DND-41 (cell line): ENCODE measurements around the gene PIGU.

ENCODE experiments used
- EZH2 ChIP-seq: IDR thresholded peaks from 3 replicates; pipeline ENCODE4 v1.6.1; 2012; ENCODE audit warnings: borderline replicate concordance, low read depth, mild to moderate bottlenecking, moderate library complexity, low read length, inconsistent platforms; ENCODE audit not compliant: severe bottlenecking
- TF ChIP-seq, protein P1 (sequence below): IDR thresholded peaks from 2 replicates; pipeline ENCODE4 v1.5.1; 2012; ENCODE audit warnings: borderline replicate concordance, low read length, moderate library complexity, mild to moderate bottlenecking; ENCODE audit not compliant: poor library complexity, severe bottlenecking; ENCODE audit errors: extremely low read depth

DNA sequence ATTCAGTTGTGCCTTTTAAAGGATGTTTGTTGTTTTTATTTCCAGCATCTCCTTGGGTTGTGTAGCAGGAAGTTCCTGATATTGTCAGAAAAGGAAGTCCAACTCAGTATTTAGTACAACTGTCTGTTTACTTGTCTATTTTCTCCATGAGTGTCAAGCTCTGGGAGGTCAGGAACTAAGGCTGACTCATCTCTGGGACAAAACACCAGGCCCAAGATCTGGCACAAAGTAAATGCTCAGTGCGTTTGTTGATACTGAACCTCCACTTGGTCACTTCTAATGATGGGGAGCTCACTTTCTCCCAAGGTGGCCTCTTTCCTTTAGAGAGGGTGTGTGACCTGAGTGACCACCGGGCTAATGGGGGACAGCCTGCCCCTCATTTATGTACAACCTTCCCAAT lies 12.6 kb upstream of the PIGU start:
- TF ChIP-seq, protein P1, sequence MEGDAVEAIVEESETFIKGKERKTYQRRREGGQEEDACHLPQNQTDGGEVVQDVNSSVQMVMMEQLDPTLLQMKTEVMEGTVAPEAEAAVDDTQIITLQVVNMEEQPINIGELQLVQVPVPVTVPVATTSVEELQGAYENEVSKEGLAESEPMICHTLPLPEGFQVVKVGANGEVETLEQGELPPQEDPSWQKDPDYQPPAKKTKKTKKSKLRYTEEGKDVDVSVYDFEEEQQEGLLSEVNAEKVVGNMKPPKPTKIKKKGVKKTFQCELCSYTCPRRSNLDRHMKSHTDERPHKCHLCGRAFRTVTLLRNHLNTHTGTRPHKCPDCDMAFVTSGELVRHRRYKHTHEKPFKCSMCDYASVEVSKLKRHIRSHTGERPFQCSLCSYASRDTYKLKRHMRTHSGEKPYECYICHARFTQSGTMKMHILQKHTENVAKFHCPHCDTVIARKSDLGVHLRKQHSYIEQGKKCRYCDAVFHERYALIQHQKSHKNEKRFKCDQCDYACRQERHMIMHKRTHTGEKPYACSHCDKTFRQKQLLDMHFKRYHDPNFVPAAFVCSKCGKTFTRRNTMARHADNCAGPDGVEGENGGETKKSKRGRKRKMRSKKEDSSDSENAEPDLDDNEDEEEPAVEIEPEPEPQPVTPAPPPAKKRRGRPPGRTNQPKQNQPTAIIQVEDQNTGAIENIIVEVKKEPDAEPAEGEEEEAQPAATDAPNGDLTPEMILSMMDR: no peak
- TF ChIP-seq EZH2: no peak
